HEK293 (cell line): ENCODE measurements around the gene PRTN3.

ENCODE experiments used
- CTCF ChIA-PET: fragments of 350-600 bp; formaldehyde crosslinking; extraction: SDS; loops from one replicate; lab custom pipeline; 2021; ENCODE audit warnings: antibody characterized with exemption; lab: Yijun Ruan, JAX
- POLR2A ChIA-PET: fragments of 300-600 bp; formaldehyde crosslinking; extraction: SDS; loops from one replicate; lab custom pipeline; 2020; ENCODE audit warnings: antibody characterized with exemption, inconsistent platforms; lab: Yijun Ruan, JAX
- H3K27ac ChIP-seq: fragments of 200-500 bp; sonication (Bioruptor generic); 2 replicates; pipeline ENCODE4 v1.5.1; 2014; ENCODE audit warnings: low read depth, low read length, control low read depth, inconsistent platforms; ENCODE audit errors: extremely low read depth
- H3K36me3 ChIP-seq, 2 experiments: fragments of 200-500 bp in 1 of 2; sonication (Bioruptor generic) in 1 of 2; 1 replicate in 1 of 2; 2 replicates in 1 of 2; pipeline ENCODE4 v1.5.1; 2014 to 2017; ENCODE audit warnings: inconsistent platforms in 2 of 2, low read length in 2 of 2; ENCODE audit not compliant: control insufficient read depth in 2 of 2, insufficient read depth in 1 of 2
- H3K4me1 ChIP-seq: fragments of 200-500 bp; sonication (Bioruptor generic); 2 replicates; pipeline ENCODE4 v1.5.1; 2014; ENCODE audit warnings: mild to moderate bottlenecking, low read length, inconsistent platforms; ENCODE audit not compliant: control insufficient read depth, insufficient read depth
- H3K4me3 ChIP-seq: 2 replicates; pipeline ENCODE4 v1.5.1; 2011; ENCODE audit warnings: low read depth, mild to moderate bottlenecking, control low read depth, low read length, moderate library complexity
- H3K9me3 ChIP-seq: fragments of 200-500 bp; sonication (Bioruptor generic); 2 replicates; pipeline ENCODE4 v1.5.1; 2014; ENCODE audit warnings: low read depth, low read length, inconsistent platforms; ENCODE audit not compliant: control insufficient read depth, insufficient read depth
- IKZF3 ChIP-seq: fragments of 450-650 bp; IDR thresholded peaks from 2 replicates; pipeline ENCODE4 v1.5.0; 2018; ENCODE audit warnings: missing biosample characterization, mild to moderate bottlenecking, missing genetic modification characterization, moderate library complexity
- KLF9 ChIP-seq: fragments of 450-650 bp; formaldehyde crosslinking; IDR thresholded peaks from 2 replicates; pipeline ENCODE4 v1.5.1; 2016; ENCODE audit warnings: missing biosample characterization, missing genetic modification characterization, low read depth
- MZF1 ChIP-seq: fragments of 450-650 bp; formaldehyde crosslinking; IDR thresholded peaks from 2 replicates; pipeline ENCODE4 v1.5.1; 2017; ENCODE audit warnings: missing biosample characterization, missing genetic modification characterization, borderline replicate concordance
- PATZ1 ChIP-seq: fragments of 450-650 bp; formaldehyde crosslinking; IDR thresholded peaks from 2 replicates; pipeline ENCODE4 v1.5.1; 2016; ENCODE audit warnings: missing biosample characterization, missing genetic modification characterization
- PRDM6 ChIP-seq: fragments of 450-650 bp; formaldehyde crosslinking; IDR thresholded peaks from 2 replicates; pipeline ENCODE4 v1.5.1; 2017; ENCODE audit warnings: missing biosample characterization, missing genetic modification characterization
- ZNF223 ChIP-seq: fragments of 450-650 bp; formaldehyde crosslinking; IDR thresholded peaks from 2 replicates; pipeline ENCODE4 v1.5.1; 2016; ENCODE audit warnings: missing biosample characterization, missing genetic modification characterization
- ZNF248 ChIP-seq: fragments of 450-650 bp; formaldehyde crosslinking; IDR thresholded peaks from 2 replicates; pipeline ENCODE4 v1.5.1; 2017; ENCODE audit warnings: missing biosample characterization, missing genetic modification characterization
- ZNF274 ChIP-seq, 2 experiments: fragments of 200-500 bp in 1 of 2; fragments of 450-650 bp in 1 of 2; sonication (Bioruptor generic) in 1 of 2; formaldehyde crosslinking in 1 of 2; IDR thresholded peaks; 2 replicates each; pipeline versions ENCODE4 v1.5.1 to v1.6.1; 2014 to 2016; ENCODE audit warnings: borderline replicate concordance in 1 of 2, inconsistent platforms in 1 of 2, low read length in 1 of 2, missing biosample characterization in 1 of 2, missing genetic modification characterization in 1 of 2
- ZNF37A ChIP-seq: fragments of 450-650 bp; IDR thresholded peaks from 2 replicates; pipeline ENCODE4 v1.5.1; 2018; ENCODE audit warnings: missing biosample characterization, missing genetic modification characterization
- ZNF394 ChIP-seq: fragments of 450-650 bp; formaldehyde crosslinking; IDR thresholded peaks from 2 replicates; pipeline ENCODE4 v1.5.1; 2016; ENCODE audit warnings: missing biosample characterization, missing genetic modification characterization, mild to moderate bottlenecking, moderate library complexity, borderline replicate concordance
- ZNF433 ChIP-seq: fragments of 450-650 bp; formaldehyde crosslinking; IDR thresholded peaks from 2 replicates; pipeline ENCODE4 v1.5.1; 2016; ENCODE audit warnings: missing biosample characterization, missing genetic modification characterization, low read depth
- ZNF596 ChIP-seq: fragments of 450-650 bp; IDR thresholded peaks from 2 replicates; pipeline ENCODE4 v1.5.0; 2018; ENCODE audit warnings: missing biosample characterization, mild to moderate bottlenecking, missing genetic modification characterization, moderate library complexity
- ZNF621 ChIP-seq: fragments of 450-650 bp; formaldehyde crosslinking; IDR thresholded peaks from 2 replicates; pipeline ENCODE4 v1.5.1; 2017; ENCODE audit warnings: missing biosample characterization, missing genetic modification characterization
- ZNF645 ChIP-seq: fragments of 450-650 bp; formaldehyde crosslinking; IDR thresholded peaks from 2 replicates; pipeline ENCODE4; 2016; ENCODE audit warnings: missing biosample characterization, missing genetic modification characterization
- TF ChIP-seq, protein P1 (sequence below): fragments of 450-650 bp; formaldehyde crosslinking; IDR thresholded peaks from 2 replicates; pipeline ENCODE4 v1.5.0; 2017; ENCODE audit warnings: missing biosample characterization, missing genetic modification characterization, borderline replicate concordance

PRTN3 gene

DNA sequence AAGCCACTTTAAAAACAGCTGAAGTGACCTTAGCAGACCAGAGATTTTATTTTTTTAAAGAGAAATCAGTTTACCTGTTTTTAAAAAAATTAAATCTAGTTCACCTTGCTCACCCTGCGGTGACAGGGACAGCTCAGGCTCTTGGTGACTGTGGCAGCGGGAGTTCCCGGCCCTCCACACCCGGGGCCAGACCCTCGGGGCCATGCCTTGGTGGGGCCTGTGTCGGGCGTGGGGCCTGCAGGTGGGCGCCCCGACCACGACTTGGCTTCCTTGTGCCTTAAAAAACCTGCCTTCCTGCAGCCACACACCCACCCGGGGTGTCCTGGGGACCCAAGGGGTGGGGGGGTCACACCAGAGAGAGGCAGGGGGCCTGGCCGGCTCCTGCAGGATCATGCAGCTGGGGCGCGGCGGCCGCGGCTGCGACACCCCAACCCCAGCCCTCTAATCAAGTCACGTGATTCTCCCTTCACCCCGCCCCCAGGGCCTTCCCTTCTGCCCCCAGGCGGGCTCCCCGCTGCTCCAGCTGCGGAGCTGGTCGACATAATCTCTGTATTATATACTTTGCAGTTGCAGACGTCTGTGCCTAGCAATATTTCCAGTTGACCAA, 29.8 kb upstream of the PRTN3 start:
- TF ChIP-seq, protein P1, sequence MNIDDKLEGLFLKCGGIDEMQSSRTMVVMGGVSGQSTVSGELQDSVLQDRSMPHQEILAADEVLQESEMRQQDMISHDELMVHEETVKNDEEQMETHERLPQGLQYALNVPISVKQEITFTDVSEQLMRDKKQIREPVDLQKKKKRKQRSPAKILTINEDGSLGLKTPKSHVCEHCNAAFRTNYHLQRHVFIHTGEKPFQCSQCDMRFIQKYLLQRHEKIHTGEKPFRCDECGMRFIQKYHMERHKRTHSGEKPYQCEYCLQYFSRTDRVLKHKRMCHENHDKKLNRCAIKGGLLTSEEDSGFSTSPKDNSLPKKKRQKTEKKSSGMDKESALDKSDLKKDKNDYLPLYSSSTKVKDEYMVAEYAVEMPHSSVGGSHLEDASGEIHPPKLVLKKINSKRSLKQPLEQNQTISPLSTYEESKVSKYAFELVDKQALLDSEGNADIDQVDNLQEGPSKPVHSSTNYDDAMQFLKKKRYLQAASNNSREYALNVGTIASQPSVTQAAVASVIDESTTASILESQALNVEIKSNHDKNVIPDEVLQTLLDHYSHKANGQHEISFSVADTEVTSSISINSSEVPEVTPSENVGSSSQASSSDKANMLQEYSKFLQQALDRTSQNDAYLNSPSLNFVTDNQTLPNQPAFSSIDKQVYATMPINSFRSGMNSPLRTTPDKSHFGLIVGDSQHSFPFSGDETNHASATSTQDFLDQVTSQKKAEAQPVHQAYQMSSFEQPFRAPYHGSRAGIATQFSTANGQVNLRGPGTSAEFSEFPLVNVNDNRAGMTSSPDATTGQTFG: no peak
- TF ChIP-seq PATZ1 (tag by site-specific recombination): peak; percentile 30; the same call in 1 of the 2 replicates
- no peak for TF ChIP-seq MZF1
- no peak for TF ChIP-seq ZNF248 (tag by site-specific recombination)
- Histone ChIP-seq H3K9me3 (no peaks in the 10 kb centered on the region), H3K36me3 (peaks cover 28 to 72% of the 10 kb centered on the region in 2 experiments; a peak in 2 of 3 replicates), H3K4me3 (no peak overlapping the region), H3K4me1 (no peaks in the 10 kb centered on the region), H3K27ac (peak overlapping the region; percentile 24; the same call in 1 of the 2 replicates)
- ChIA-PET POLR2A (interaction anchor here (1.1 kb wide), 1 partner anchor 10 kb away, joined by 5 read pairs; no protein-coding TSS in a partner anchor), CTCF (interaction anchor here (0.6 to 1.2 kb wide), 2 partner anchors 27 to 66 kb away, joined by 3 read pairs; no protein-coding TSS in a partner anchor)

GRCh38 chr19:811506-812048, 29.2 kb upstream of the PRTN3 start:
- ChIA-PET POLR2A (no interaction called here), CTCF (no interaction called here)
- H3K27ac ChIP-seq: no peak overlapping the region
- no peaks in the 10 kb centered on the region for H3K9me3 ChIP-seq
- no peak overlapping the region for H3K4me3 ChIP-seq
- no peaks in the 10 kb centered on the region for H3K4me1 ChIP-seq
- H3K36me3 ChIP-seq: peaks cover 33 to 66% of the 10 kb centered on the region in 2 experiments; a peak in 2 of 3 replicates
- TF ChIP-seq ZNF596 (no peak), ZNF621 (tag by site-specific recombination) (no peak), PRDM6 (0 out of 2 replicates have a peak, but pooled peaks have one; percentile 28), KLF9 (tag by site-specific recombination) (no peak), IKZF3 (no peak), ZNF223 (no peak), ZNF645 (no peak), ZNF37A (no peak), ZNF433 (no peak), PATZ1 (tag by site-specific recombination) (0 out of 2 replicates have a peak, but pooled peaks have one; percentile 5), ZNF394 (tag by site-specific recombination) (no peak), ZNF274 (IDR thresholded peaks at IDR 0.05; ENCODE audit: low read length) (no peak), ZNF274 (tag by site-specific recombination; IDR thresholded peaks at IDR 0.05; ENCODE audit: borderline replicate concordance) (no peak)
